Ascending aorta (tissue), 2 donors: ENCODE measurements around the gene PXDC1. TPM values are rescaled to one million over a fixed set of nuclear protein-coding genes. Genes with fewer than 3 reads are reported as not detected.
"Not testable (repeated sequence)": the region's sequence is repeated elsewhere in the genome, so short reads cannot be mapped to it uniquely, and the experiment has no call there.

ENCODE experiments used
- DNase-seq, 2 donors: peaks; one replicate each; pipeline ENCODE4 v3.0.0-alpha.2; 2019; ENCODE audit warnings: low spot score in 2 of 2
- H3K27ac ChIP-seq, 2 donors: fragments of 200-600 bp; sonication (generic); one replicate each; pipeline ENCODE4 v1.5.1; 2016 to 2017; ENCODE audit warnings: mild to moderate bottlenecking in 1 of 2
- H3K27me3 ChIP-seq: fragments of 200-600 bp; sonication (generic); one replicate; pipeline ENCODE4 v1.5.1; 2017
- H3K36me3 ChIP-seq, 2 donors: fragments of 200-600 bp; sonication (generic); one replicate each; pipeline ENCODE4 v1.5.1; 2016
- H3K4me1 ChIP-seq, 2 donors: fragments of 200-600 bp; sonication (generic); one replicate each; pipeline ENCODE4 v1.5.1; 2016 to 2017; ENCODE audit warnings: mild to moderate bottlenecking in 1 of 2
- H3K4me3 ChIP-seq, 2 donors: fragments of 200-600 bp; sonication (generic); one replicate each; pipeline ENCODE4 v1.5.1; 2016 to 2017; ENCODE audit warnings: mild to moderate bottlenecking in 1 of 2
- H3K9me3 ChIP-seq, 2 donors: fragments of 200-600 bp; sonication (generic); one replicate each; pipeline ENCODE4 v1.5.1; 2016
- intact Hi-C: fragments of 100-400 bp; cut with DNase I; formaldehyde crosslinking; loops from one replicate; pipeline ENCODE4 v1.15.1; 2023
- total RNA-seq: library from RNA; depleted of rRNA; stranded (reverse); fragments of >200 nt; gene quantifications from one replicate; pipeline ENCODE4 v1.1.0, GENCODE V29; 2016
- TF ChIP-seq, protein P1 (sequence below), 3 experiments: fragments of 200-600 bp in 2 of 3; fragments of 450-650 bp in 1 of 3; sonication (generic) in 2 of 3; IDR thresholded peaks; one replicate each; pipeline ENCODE4 v1.5.1; 2016 to 2019; ENCODE audit warnings: antibody characterized with exemption in 3 of 3, mild to moderate bottlenecking in 1 of 3, moderate library complexity in 1 of 3

The PXDC1 gene
- total RNA-seq, 1 donor from 2014 or later: 310 TPM

DNA sequence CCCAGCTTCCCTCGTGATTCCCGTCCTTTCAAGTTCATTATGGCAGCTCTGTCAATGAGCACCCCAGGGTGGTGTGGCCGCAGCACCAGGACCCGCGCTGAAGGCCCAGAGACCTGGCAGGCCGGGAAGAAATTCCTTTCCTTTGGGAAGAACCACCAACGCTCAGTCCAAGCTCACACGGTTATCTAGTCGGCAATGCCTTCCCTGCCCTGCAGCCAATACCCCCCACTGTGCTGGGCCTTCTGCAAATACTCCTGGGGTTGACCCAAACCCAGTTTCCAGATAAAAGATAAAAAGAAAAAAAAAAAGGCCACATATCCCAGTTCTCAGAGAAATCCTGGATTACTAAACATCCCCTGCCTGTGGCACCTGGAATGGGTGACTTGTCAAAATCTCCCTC is 28.7 kb downstream of the PXDC1 start:
- intact Hi-C loops: no loop called here
- Histone ChIP-seq H3K27me3 (no peaks in the 10 kb centered on the region), H3K36me3 (peaks cover 64 to 82% of the 10 kb centered on the region in 2 donors), H3K4me3 (no peak overlapping the region), H3K4me1 (peaks cover 20 to 54% of the 10 kb centered on the region in 2 donors), H3K9me3 (no peaks in the 10 kb centered on the region), H3K27ac (peak overlapping the region; percentile 63 to 72)
- TF ChIP-seq, protein P1, sequence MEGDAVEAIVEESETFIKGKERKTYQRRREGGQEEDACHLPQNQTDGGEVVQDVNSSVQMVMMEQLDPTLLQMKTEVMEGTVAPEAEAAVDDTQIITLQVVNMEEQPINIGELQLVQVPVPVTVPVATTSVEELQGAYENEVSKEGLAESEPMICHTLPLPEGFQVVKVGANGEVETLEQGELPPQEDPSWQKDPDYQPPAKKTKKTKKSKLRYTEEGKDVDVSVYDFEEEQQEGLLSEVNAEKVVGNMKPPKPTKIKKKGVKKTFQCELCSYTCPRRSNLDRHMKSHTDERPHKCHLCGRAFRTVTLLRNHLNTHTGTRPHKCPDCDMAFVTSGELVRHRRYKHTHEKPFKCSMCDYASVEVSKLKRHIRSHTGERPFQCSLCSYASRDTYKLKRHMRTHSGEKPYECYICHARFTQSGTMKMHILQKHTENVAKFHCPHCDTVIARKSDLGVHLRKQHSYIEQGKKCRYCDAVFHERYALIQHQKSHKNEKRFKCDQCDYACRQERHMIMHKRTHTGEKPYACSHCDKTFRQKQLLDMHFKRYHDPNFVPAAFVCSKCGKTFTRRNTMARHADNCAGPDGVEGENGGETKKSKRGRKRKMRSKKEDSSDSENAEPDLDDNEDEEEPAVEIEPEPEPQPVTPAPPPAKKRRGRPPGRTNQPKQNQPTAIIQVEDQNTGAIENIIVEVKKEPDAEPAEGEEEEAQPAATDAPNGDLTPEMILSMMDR (IDR thresholded peaks at IDR 0.05): no peak
- DNase-seq: no peak

DNA sequence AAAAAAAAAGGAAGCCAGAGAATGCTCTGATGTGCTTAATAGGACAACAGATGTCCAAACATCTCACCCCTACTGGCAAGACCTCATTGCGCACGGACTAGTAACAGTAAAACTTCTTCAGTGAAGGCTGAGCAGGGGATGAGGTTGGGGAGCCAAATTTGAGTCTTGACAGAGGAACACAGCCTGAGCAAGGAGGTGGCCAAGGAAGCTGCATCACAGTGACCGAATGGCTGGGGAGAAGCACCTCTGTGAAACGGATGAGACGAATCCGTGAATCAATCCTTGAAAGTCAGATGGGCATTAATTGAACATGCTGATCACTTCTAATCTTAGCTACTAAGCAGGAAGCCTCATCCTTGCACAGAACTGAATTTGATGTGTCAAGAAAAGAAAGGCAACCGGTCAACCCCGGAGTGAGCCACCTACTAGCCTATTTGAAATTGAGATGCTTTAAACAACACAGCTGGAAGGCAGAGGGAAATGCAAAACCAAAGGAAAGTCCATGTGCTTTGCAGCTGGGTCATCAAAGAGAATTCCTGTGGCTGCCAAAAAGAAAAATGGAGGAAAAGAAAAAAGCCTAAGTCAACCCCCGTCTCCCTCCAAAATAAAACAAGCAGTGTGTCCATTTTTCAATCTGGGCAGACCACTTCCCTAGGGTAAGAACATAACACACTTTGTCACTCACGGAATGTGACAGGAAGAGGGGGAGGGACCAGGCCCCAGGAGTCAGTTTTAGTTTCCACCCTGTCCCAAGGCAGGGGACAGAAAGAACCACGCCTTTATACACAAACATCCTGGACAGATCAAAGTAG is 29.5 kb downstream of the PXDC1 start:
- Histone ChIP-seq H3K4me1 (peaks cover 20 to 46% of the 10 kb centered on the region in 2 donors), H3K4me3 (no peak overlapping the region)
- intact Hi-C loops: no loop called here

DNA sequence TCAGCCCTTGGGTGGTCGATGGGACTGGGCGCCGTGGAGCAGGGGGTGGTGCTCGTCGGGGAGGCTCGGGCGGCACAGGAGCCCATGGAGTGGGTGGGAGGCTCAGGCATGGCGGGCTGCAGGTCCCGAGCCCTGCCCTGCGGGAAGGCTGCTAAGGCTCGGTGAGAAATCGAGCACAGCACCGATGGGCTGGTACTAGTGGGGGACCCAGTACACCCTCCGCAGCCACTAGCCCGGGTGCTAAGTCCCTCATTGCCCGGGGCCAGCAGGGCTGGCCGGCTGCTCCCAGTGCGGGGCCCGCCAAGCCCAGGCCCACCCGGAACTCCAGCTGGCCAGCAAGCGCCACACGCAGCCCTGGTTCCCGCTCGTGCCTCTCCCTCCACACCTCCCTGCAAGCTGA is 30.7 kb downstream of the PXDC1 start:
- DNase-seq, H3K27ac ChIP-seq, H3K4me3 ChIP-seq, H3K9me3 ChIP-seq, intact Hi-C loops, H3K27me3 ChIP-seq: not testable (repeated sequence)
- peaks cover 43 to 62% of the 10 kb centered on the region in 2 donors for H3K36me3 ChIP-seq
- peaks cover 9 to 34% of the 10 kb centered on the region in 2 donors for H3K4me1 ChIP-seq

More for the DNA sequence above, 29.5 kb downstream of the PXDC1 start:
- Histone ChIP-seq H3K9me3 (no peaks in the 10 kb centered on the region), H3K27ac (peak overlapping the region; percentile 63 to 72), H3K27me3 (no peaks in the 10 kb centered on the region), H3K36me3 (peaks cover 56 to 74% of the 10 kb centered on the region in 2 donors)
- TF ChIP-seq, protein P1 (IDR thresholded peaks at IDR 0.05): no peak
- no peak for DNase-seq

- Histone ChIP-seq H3K27ac (no peak overlapping the region), H3K27me3 (no peaks in the 10 kb centered on the region), H3K36me3 (peaks cover 36 to 55% of the 10 kb centered on the region in 2 donors), H3K9me3 (no peaks in the 10 kb centered on the region), H3K4me3 (no peak overlapping the region), H3K4me1 (peaks cover 3 to 23% of the 10 kb centered on the region in 2 donors)
- intact Hi-C loops: no loop called here
- TF ChIP-seq, protein P1 (IDR thresholded peaks at IDR 0.05): no peak
- no peak for DNase-seq
Observed at GRCh38 chr6:3719462-3720308, 31.8 kb downstream of the PXDC1 start.

- intact Hi-C loops: no loop called here
- Histone ChIP-seq H3K9me3 (no peaks in the 10 kb centered on the region), H3K36me3 (peaks cover 25 to 47% of the 10 kb centered on the region in 2 donors), H3K4me1 (peaks cover 0 to 14% of the 10 kb centered on the region in 2 donors), H3K4me3 (no peak overlapping the region), H3K27me3 (no peaks in the 10 kb centered on the region), H3K27ac (no peak overlapping the region)
- TF ChIP-seq, protein P1 (IDR thresholded peaks at IDR 0.05): no peak
- DNase-seq: no peak
Observed at GRCh38 chr6:3718407-3718806, 33.1 kb downstream of the PXDC1 start.

DNA sequence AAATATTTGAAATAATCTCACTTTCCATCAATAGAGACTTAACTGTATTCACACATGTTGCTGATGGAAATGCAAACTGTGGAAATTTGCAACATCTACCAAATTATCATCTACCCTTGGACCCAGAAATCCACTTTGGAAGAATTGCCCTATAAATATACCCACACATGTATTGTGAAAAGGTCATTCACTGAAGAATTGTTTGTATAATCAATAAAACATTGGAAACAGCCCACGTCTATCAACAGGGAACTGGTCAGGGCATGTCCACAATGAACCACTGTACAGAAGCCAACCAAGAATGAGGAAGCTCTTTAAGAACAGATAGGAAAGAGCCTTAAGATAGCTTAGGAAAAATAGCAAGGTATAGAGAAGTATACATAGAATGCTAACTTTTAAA is 36.2 kb downstream of the PXDC1 start:
- intact Hi-C loops: no loop called here
- H3K27ac ChIP-seq: no peak overlapping the region
- no peaks in the 10 kb centered on the region for H3K27me3 ChIP-seq
- TF ChIP-seq, protein P1 (IDR thresholded peaks at IDR 0.05): no peak
- no peaks in the 10 kb centered on the region for H3K9me3 ChIP-seq
- no peak for DNase-seq
- no peaks in the 10 kb centered on the region for H3K4me1 ChIP-seq
- peaks cover 2 to 18% of the 10 kb centered on the region in 2 donors for H3K36me3 ChIP-seq
- H3K4me3 ChIP-seq: no peak overlapping the region
